ENCODE measurements around the gene PM20D2.

The PM20D2 gene

DNA sequence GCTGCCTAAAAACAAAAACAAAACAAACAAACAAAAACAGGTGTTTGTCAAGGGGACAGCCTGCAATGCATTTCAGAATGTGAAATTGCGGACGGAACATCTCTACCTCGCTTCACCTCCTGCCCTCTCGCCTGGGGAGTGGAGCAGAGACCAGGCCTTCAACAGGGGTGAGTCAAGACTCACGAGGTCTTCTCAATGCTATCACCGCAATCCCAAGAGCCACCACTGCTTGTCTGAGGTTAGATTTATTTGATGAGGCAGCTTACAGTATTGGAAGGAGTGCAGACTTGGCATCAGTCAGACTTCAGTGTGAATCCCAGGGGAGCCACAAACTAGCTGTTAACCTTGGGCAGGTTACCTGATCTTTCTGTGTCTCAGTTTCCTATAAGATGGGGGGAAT, 63.6 kb downstream of the PM20D2 start:
- DNase-seq, result no peak

DNA sequence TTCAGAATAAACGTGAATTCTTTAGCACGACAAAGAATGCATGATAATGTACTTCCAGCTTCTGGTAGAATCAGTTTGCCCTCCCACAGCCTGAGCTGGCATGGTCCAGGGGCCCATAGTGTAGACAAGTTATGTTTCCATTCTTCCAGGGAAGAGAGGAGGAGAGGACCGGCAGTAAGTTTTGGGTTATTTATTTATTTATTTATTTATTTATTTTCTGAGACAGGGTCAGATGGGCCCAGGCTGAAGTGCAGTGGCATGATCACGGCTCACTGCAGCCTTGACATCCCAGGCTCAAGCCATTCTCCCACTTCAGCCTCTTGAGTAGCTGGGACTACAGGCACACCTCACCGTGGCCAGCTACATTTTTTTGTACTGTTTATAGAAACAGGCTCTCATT, 66.6 kb downstream of the PM20D2 start:
- DNase-seq, result no peak

DNA sequence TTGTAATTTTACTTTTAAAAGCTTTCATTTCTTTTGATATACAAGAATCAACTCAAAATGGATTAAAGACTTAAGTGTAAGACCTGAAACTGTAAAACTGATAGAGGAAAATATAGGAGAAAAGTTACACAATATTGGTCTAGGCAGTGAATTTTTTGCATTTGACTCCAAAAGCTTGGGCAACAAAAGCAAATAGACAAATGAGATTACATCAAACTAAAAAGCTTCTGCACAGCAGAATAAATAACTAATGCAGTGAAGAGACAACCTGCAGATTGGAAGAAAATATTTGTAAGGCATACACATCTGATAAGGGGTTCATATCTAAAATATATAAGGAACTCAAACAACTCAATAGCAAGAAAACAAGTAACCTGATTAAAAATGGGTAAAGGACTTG, 68.3 kb downstream of the PM20D2 start:
- no peak for DNase-seq
